ENCODE data around the gene PHYHD1.

PHYHD1 gene

GRCh38 chr9:128892221-128892921 is 28.4 kb upstream of the PHYHD1 start:
- in situ Hi-C loops (cut with MboI; ENCODE audit: low sequenced_read_pairs) = no loop called here
- H3K9me3 ChIP-seq = no peaks in the 10 kb centered on the region
- no peaks in the 10 kb centered on the region for H3K27me3 ChIP-seq (ENCODE audit: low read depth)
- no peak overlapping the region for H3K4me3 ChIP-seq
- peaks cover 16% of the 10 kb centered on the region for H3K36me3 ChIP-seq (replicated peaks)
- no peaks in the 10 kb centered on the region for H3K4me1 ChIP-seq
- DNase-seq (ENCODE audit: low spot score in 2 of 2) = no peak

GRCh38 chr9:128893354-128893753 is 27.4 kb upstream of the PHYHD1 start:
- Histone ChIP-seq H3K4me1 (no peaks in the 10 kb centered on the region), H3K36me3 (replicated peaks) (peaks cover 16% of the 10 kb centered on the region), H3K27me3 (ENCODE audit: low read depth) (no peaks in the 10 kb centered on the region), H3K4me3 (no peak overlapping the region), H3K9me3 (no peaks in the 10 kb centered on the region)
- DNase-seq (ENCODE audit: low spot score in 2 of 2) = no peak
- in situ Hi-C loops (cut with MboI; ENCODE audit: low sequenced_read_pairs) = no loop called here

- in situ Hi-C loops (cut with MboI; ENCODE audit: low sequenced_read_pairs) = no loop called here
- Histone ChIP-seq H3K36me3 (replicated peaks) (peaks cover 10% of the 10 kb centered on the region), H3K4me1 (no peaks in the 10 kb centered on the region), H3K4me3 (no peak overlapping the region), H3K27me3 (ENCODE audit: low read depth) (no peaks in the 10 kb centered on the region), H3K9me3 (no peaks in the 10 kb centered on the region)
- DNase-seq (ENCODE audit: low spot score in 2 of 2) = no peak
Measured at GRCh38 chr9:128894764-128895163, 26.0 kb upstream of the PHYHD1 start.

- no peak overlapping the region for H3K4me3 ChIP-seq
- no peak for DNase-seq (ENCODE audit: low spot score in 2 of 2)
- peaks cover 10% of the 10 kb centered on the region for H3K36me3 ChIP-seq (replicated peaks)
- H3K27me3 ChIP-seq (ENCODE audit: low read depth) = no peaks in the 10 kb centered on the region
- H3K9me3 ChIP-seq = no peaks in the 10 kb centered on the region
- in situ Hi-C loops (cut with MboI; ENCODE audit: low sequenced_read_pairs) = no loop called here
- no peaks in the 10 kb centered on the region for H3K4me1 ChIP-seq
Measured at GRCh38 chr9:128895556-128895955, 25.2 kb upstream of the PHYHD1 start.

GRCh38 chr9:128898382-128898781 is 22.4 kb upstream of the PHYHD1 start:
- H3K27me3 ChIP-seq (ENCODE audit: low read depth) = no peaks in the 10 kb centered on the region
- no peak overlapping the region for H3K4me3 ChIP-seq
- H3K36me3 ChIP-seq (replicated peaks) = no peaks in the 10 kb centered on the region; the same call in 1 of the 2 replicates
- in situ Hi-C loops (cut with MboI; ENCODE audit: low sequenced_read_pairs) = no loop called here
- no peaks in the 10 kb centered on the region for H3K9me3 ChIP-seq
- no peak for DNase-seq (ENCODE audit: low spot score in 2 of 2)
- no peaks in the 10 kb centered on the region for H3K4me1 ChIP-seq

GRCh38 chr9:128898845-128899565 is 21.8 kb upstream of the PHYHD1 start:
- Histone ChIP-seq H3K27me3 (ENCODE audit: low read depth) (no peaks in the 10 kb centered on the region), H3K9me3 (no peaks in the 10 kb centered on the region), H3K4me1 (no peaks in the 10 kb centered on the region), H3K36me3 (replicated peaks) (no peaks in the 10 kb centered on the region; the same call in 1 of the 2 replicates), H3K4me3 (no peak overlapping the region)
- in situ Hi-C loops (cut with MboI; ENCODE audit: low sequenced_read_pairs) = no loop called here
- no peak for DNase-seq (ENCODE audit: low spot score in 2 of 2)

- Histone ChIP-seq H3K27me3 (ENCODE audit: low read depth) (no peaks in the 10 kb centered on the region), H3K36me3 (replicated peaks) (no peaks in the 10 kb centered on the region; the same call in 1 of the 2 replicates), H3K9me3 (no peaks in the 10 kb centered on the region), H3K4me3 (no peak overlapping the region), H3K4me1 (no peaks in the 10 kb centered on the region)
- no peak for DNase-seq (ENCODE audit: low spot score in 2 of 2)
- in situ Hi-C loops (cut with MboI; ENCODE audit: low sequenced_read_pairs) = no loop called here
Measured at GRCh38 chr9:128899566-128900322, 21.0 kb upstream of the PHYHD1 start.

- Histone ChIP-seq H3K4me3 (no peak overlapping the region), H3K9me3 (no peaks in the 10 kb centered on the region), H3K4me1 (no peaks in the 10 kb centered on the region), H3K27me3 (ENCODE audit: low read depth) (no peaks in the 10 kb centered on the region), H3K36me3 (replicated peaks) (no peaks in the 10 kb centered on the region)
- DNase-seq (ENCODE audit: low spot score in 2 of 2) = no peak
- in situ Hi-C loops (cut with MboI; ENCODE audit: low sequenced_read_pairs) = no loop called here
Measured at GRCh38 chr9:128901379-128901778, 19.4 kb upstream of the PHYHD1 start.

GRCh38 chr9:128901822-128902221 is 19.0 kb upstream of the PHYHD1 start:
- Histone ChIP-seq H3K4me1 (no peaks in the 10 kb centered on the region), H3K36me3 (replicated peaks) (no peaks in the 10 kb centered on the region), H3K4me3 (no peak overlapping the region), H3K27me3 (ENCODE audit: low read depth) (no peaks in the 10 kb centered on the region), H3K9me3 (no peaks in the 10 kb centered on the region)
- in situ Hi-C loops (cut with MboI; ENCODE audit: low sequenced_read_pairs) = no loop called here
- DNase-seq (ENCODE audit: low spot score in 2 of 2) = no peak

GRCh38 chr9:128902351-128903078 is 18.3 kb upstream of the PHYHD1 start:
- no peaks in the 10 kb centered on the region for H3K9me3 ChIP-seq
- H3K36me3 ChIP-seq (replicated peaks) = no peaks in the 10 kb centered on the region; the same call in 1 of the 2 replicates
- no peak overlapping the region for H3K4me3 ChIP-seq
- DNase-seq (ENCODE audit: low spot score in 2 of 2) = no peak
- in situ Hi-C loops (cut with MboI; ENCODE audit: low sequenced_read_pairs) = no loop called here
- H3K4me1 ChIP-seq = no peaks in the 10 kb centered on the region
- no peaks in the 10 kb centered on the region for H3K27me3 ChIP-seq (ENCODE audit: low read depth)

GRCh38 chr9:128903079-128903461 is 17.7 kb upstream of the PHYHD1 start:
- Histone ChIP-seq H3K4me3 (no peak overlapping the region), H3K9me3 (no peaks in the 10 kb centered on the region), H3K27me3 (ENCODE audit: low read depth) (no peaks in the 10 kb centered on the region), H3K36me3 (replicated peaks) (peaks cover 4% of the 10 kb centered on the region), H3K4me1 (no peaks in the 10 kb centered on the region)
- in situ Hi-C loops (cut with MboI; ENCODE audit: low sequenced_read_pairs) = no loop called here
- no peak for DNase-seq (ENCODE audit: low spot score in 2 of 2)

- in situ Hi-C loops (cut with MboI; ENCODE audit: low sequenced_read_pairs) = no loop called here
- Histone ChIP-seq H3K36me3 (replicated peaks) (peaks cover 13% of the 10 kb centered on the region), H3K27me3 (ENCODE audit: low read depth) (no peaks in the 10 kb centered on the region), H3K4me1 (no peaks in the 10 kb centered on the region), H3K4me3 (no peak overlapping the region), H3K9me3 (no peaks in the 10 kb centered on the region)
- no peak for DNase-seq (ENCODE audit: low spot score in 2 of 2)
Measured at GRCh38 chr9:128903871-128904620, 16.7 kb upstream of the PHYHD1 start.

- Histone ChIP-seq H3K36me3 (replicated peaks) (peaks cover 15% of the 10 kb centered on the region), H3K27me3 (ENCODE audit: low read depth) (no peaks in the 10 kb centered on the region), H3K4me3 (no peak overlapping the region), H3K9me3 (no peaks in the 10 kb centered on the region), H3K4me1 (no peaks in the 10 kb centered on the region)
- in situ Hi-C loops (cut with MboI; ENCODE audit: low sequenced_read_pairs) = no loop called here
- no peak for DNase-seq (ENCODE audit: low spot score in 2 of 2)
Measured at GRCh38 chr9:128905964-128906363, 14.8 kb upstream of the PHYHD1 start.
